Spinal cord (tissue), 4 donors: ENCODE results near the gene GOLT1A. TPM values are rescaled to one million over a fixed set of nuclear protein-coding genes. Genes with fewer than 3 reads are reported as not detected.

ENCODE experiments used
- polyA plus RNA-seq, 2 donors: library from polyadenylated mRNA; unstranded; fragments of 120-200 nt; gene quantifications; one replicate each; pipeline ENCODE4 v1.2.1, GENCODE V29; 2013; ENCODE audit not compliant: insufficient read length in 2 of 2
- total RNA-seq, 2 donors: library from RNA; depleted of rRNA in 1 of 2; stranded (reverse); fragments of 120-200 nt in 1 of 2; fragments of >200 nt in 1 of 2; gene quantifications; one replicate each; pipeline versions ENCODE4 v1.2.3 to v1.2.4, GENCODE V29; 2013 to 2014

GOLT1A gene
- total and polyA plus RNA-seq, 4 donors: 2.4 to 12.5 (median 7.7) TPM

Other genes with a start within 250 kb of the GOLT1A start
- 10 to 100 TPM in 1 of 2 donors, 1 to 10 TPM in 1; 8.4 to 21.2 TPM for gene SOX13, start 140.9 kb downstream of the GOLT1A start, total RNA-seq
- 10 to 100 TPM; 41.9 to 49.6 TPM for gene SOX13, start 140.9 kb downstream of the GOLT1A start, polyA plus RNA-seq
- 10 to 100 TPM; 18.2 to 22.9 TPM for gene ETNK2, start 61.9 kb downstream of the GOLT1A start, total RNA-seq
- 10 to 100 TPM; 59.9 to 65.4 TPM for gene ETNK2, start 61.9 kb downstream of the GOLT1A start, polyA plus RNA-seq
- gene REN, start 47.7 kb downstream of the GOLT1A start, total RNA-seq: not detected
- under 1 TPM; 0.17 to 0.39 TPM for gene REN, start 47.7 kb downstream of the GOLT1A start, polyA plus RNA-seq
- gene KISS1, start 17.5 kb downstream of the GOLT1A start, total RNA-seq: 1 to 10 TPM in 1 of 2 donors, not detected in 1; 7.0 TPM
- gene KISS1, start 17.5 kb downstream of the GOLT1A start, polyA plus RNA-seq: 1 to 10 TPM; 1.7 to 2.1 TPM
- gene PLEKHA6, start 145.9 kb upstream of the GOLT1A start, total RNA-seq: 10 to 100 TPM; 17.1 to 22.1 TPM
- 10 to 100 TPM; 31.2 to 33.2 TPM for gene PLEKHA6, start 145.9 kb upstream of the GOLT1A start, polyA plus RNA-seq
- gene PPP1R15B, start 197.8 kb upstream of the GOLT1A start, total RNA-seq: 10 to 100 TPM; 31.5 to 51.4 TPM
- gene PPP1R15B, start 197.8 kb upstream of the GOLT1A start, polyA plus RNA-seq: 10 to 100 TPM; 31.4 to 40.5 TPM